Measurements from ENCODE around the gene TRAPPC1. TPM values are rescaled to one million over a fixed set of nuclear protein-coding genes. Genes with fewer than 3 reads are reported as not detected.

TRAPPC1 gene
- total and polyA plus RNA-seq, 10 of the 15 experiments (the other 5 are each of a cell fraction or from before 2014, with no cell fraction given) = 31.3 to 306 (median 134) TPM

DNA sequence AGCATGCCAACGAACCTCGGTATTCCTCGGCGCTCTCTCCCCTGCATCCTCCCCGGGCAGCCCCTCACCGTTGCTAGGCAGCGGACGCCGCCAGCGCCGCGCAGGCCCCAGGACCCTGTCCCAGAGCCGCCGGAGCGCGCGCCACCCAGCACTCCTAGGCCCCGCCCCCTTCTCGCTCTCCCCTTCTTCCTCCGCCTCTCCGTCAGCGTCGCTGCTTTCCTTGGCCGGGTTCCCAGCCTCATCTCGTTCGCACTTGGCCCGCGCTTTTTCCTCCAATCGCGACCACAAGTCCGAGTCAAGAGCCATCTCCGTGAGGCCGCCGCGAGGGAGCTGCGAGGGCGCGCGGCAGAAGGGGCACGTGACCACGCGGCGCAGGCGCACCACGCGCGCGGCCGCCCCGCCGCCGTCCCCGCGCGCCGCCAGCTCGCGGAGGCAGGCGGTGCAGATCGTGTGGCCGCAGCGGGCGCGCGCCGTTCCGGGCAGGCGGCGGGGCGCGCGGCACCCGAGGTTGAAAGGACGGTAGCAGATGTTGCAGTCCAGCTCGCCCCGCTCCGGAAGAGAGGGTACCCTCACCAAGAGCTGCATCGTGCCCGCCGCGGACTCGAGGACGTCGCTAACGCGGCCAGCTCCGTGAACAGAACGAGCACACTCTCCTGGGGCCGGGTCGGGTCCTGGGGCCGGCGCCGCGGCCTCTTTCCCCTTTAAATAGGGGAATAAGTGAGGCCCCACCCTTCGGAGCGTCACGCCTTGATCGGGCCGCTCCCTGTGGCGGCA lies 15.9 kb downstream of the TRAPPC1 start, which contains the start of gene RNF227 (continued):
- TF ChIP-seq NKRF (conservative IDR thresholded peaks at IDR 0.05) (peak; percentile 95), POU2F2 (IDR thresholded peaks at IDR 0.05; ENCODE audit: borderline replicate concordance, low read depth, low read length) (no peak), NBN (IDR thresholded peaks at IDR 0.05) (peak; percentile 51; the same call in 1 of the 2 replicates), SUPT20H (IDR thresholded peaks at IDR 0.05; ENCODE audit: borderline replicate concordance, control insufficient read depth, low read depth, low read length) (no peak), NFIC (IDR thresholded peaks at IDR 0.05; ENCODE audit: low read depth, low read length) (no peak), DPF2 (IDR thresholded peaks at IDR 0.05) (peak; percentile 56; the same call in 1 of the 2 replicates), USF1 (IDR thresholded peaks at IDR 0.05; ENCODE audit: borderline replicate concordance, extremely low read length, insufficient read depth, low read depth, low read length) (peak; percentile 98), MLLT1 (IDR thresholded peaks at IDR 0.05) (peak; percentile 28; the same call in 1 of the 2 replicates), GATAD2B (conservative IDR thresholded peaks at IDR 0.05; ENCODE audit: low read depth) (peak; percentile 29; the same call in 1 of the 2 replicates), NR2C1 (IDR thresholded peaks at IDR 0.05) (0 out of 2 replicates have a peak, but pooled peaks have one; percentile 7), HDGF (IDR thresholded peaks at IDR 0.05) (peak; percentile 57; the same call in 1 of the 2 replicates), LARP7 (IDR thresholded peaks at IDR 0.05) (peak; percentile 71), SRF (IDR thresholded peaks at IDR 0.05; ENCODE audit: low read depth in 2 of 2, low read length in 2 of 2) (0 out of 4 replicates have a peak, but pooled peaks of 1 of the 2 experiments have one; percentile 16), SREBF1 (IDR thresholded peaks at IDR 0.05; ENCODE audit: low read length) (no peak), RAD51 (IDR thresholded peaks at IDR 0.05) (peak; percentile 68), PRDM15 (CRISPR knock-in tag; IDR thresholded peaks at IDR 0.05) (no peak), MYB (IDR thresholded peaks at IDR 0.05; ENCODE audit: borderline replicate concordance, low read depth, low read length) (no peak), RELA (IDR thresholded peaks at IDR 0.05; ENCODE audit: borderline replicate concordance, partially characterized antibody) (peak; percentile 45), ASH2L (IDR thresholded peaks at IDR 0.05; ENCODE audit: borderline replicate concordance, low read depth) (no peak)
- TF ChIP-seq, protein P1, sequence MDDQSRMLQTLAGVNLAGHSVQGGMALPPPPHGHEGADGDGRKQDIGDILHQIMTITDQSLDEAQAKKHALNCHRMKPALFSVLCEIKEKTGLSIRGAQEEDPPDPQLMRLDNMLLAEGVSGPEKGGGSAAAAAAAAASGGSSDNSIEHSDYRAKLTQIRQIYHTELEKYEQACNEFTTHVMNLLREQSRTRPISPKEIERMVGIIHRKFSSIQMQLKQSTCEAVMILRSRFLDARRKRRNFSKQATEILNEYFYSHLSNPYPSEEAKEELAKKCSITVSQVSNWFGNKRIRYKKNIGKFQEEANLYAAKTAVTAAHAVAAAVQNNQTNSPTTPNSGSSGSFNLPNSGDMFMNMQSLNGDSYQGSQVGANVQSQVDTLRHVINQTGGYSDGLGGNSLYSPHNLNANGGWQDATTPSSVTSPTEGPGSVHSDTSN (IDR thresholded peaks at IDR 0.05; ENCODE audit: insufficient replicate concordance, low read depth, low read length) = no peak

Measured in GM12878 (cell line).